Measurements from ENCODE around the gene SLC5A10.
"Not testable (repeated sequence)": the region's sequence is repeated elsewhere in the genome, so short reads cannot be mapped to it uniquely, and the experiment has no call there.

SLC5A10 gene

GRCh38 chr17:19062009-19062717 is 110.2 kb downstream of the SLC5A10 start:
- not testable (repeated sequence) for DNase-seq (ENCODE audit: low read depth, low spot score); H3K4me3 ChIP-seq (ENCODE audit: low read length)

- DNase-seq (ENCODE audit: low read depth, low spot score); H3K4me3 ChIP-seq (ENCODE audit: low read length): not testable (repeated sequence)
Measured at GRCh38 chr17:19062718-19063325, 110.9 kb downstream of the SLC5A10 start.

GRCh38 chr17:19063326-19063956 is 111.5 kb downstream of the SLC5A10 start:
- DNase-seq (ENCODE audit: low read depth, low spot score); H3K4me3 ChIP-seq (ENCODE audit: low read length): not testable (repeated sequence)

- not testable (repeated sequence) for DNase-seq (ENCODE audit: low read depth, low spot score); H3K4me3 ChIP-seq (ENCODE audit: low read length)
Measured at GRCh38 chr17:19064378-19064777, 112.4 kb downstream of the SLC5A10 start.

GRCh38 chr17:19070318-19071168 is 118.6 kb downstream of the SLC5A10 start:
- not testable (repeated sequence) for H3K4me3 ChIP-seq (ENCODE audit: low read length); DNase-seq (ENCODE audit: low read depth, low spot score)
